Measurements from ENCODE around the gene LRRC28.

- TF ChIP-seq CTCF (IDR thresholded peaks at IDR 0.05): no peak
- TF ChIP-seq POLR2A (IDR thresholded peaks at IDR 0.05): no peak
- TF ChIP-seq POLR2AphosphoS5 (IDR thresholded peaks at IDR 0.05): no peak
Observed at GRCh38 chr15:99273801-99274200, 22.5 kb downstream of the LRRC28 start.

Measured in breast epithelium (tissue), 3 donors.